Inferior parietal cortex (tissue), 1 donor: Measurements from ENCODE around the gene NHS.

Source experiments
- DNase-seq: peaks from one replicate; pipeline ENCODE4 v3.0.0-alpha.2; 2016; ENCODE audit errors: extremely low spot score

NHS gene

GRCh38 chrX:17588303-17588702, 213.3 kb downstream of the NHS start:
- DNase-seq, result no peak

GRCh38 chrX:17590892-17591740, 216.1 kb downstream of the NHS start:
- DNase-seq, result peak; percentile 56

DNA sequence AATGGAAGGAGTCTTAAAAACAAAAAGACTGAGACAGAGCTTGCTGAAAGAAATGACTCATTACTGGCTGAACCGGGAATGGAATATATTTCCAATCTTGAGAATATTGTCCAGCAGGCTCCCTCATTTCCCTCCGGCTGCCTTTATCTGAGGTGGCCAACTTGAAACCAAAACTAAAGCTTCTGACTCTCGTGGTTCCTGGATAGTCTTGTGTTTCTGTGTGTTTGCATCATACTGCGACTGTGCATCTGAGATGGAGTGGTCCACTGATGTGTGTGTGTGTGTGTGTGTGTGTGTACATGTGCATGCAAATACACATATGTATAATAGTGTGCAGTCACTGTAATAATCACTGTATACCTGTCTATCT, 216.7 kb downstream of the NHS start:
- no peak for DNase-seq

DNA sequence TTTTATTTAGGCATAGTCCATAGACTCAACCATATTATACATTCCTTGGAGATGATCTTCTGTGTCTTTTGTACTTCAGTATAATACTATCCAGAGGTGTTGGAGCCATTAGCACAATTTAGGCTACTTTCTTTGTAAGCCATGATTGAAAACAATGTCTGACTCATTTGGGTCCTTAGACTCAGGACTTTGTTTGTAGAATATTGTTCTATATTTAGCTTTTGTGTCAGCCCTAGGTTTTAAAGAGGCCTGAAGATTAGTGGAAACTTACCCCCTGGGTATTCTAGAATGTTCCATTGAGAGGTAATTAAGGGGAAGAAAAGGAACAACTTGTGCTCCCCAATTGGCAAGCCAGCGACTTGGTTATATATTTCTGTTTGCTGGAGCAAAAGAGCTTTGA, 217.1 kb downstream of the NHS start:
- no peak for DNase-seq

DNA sequence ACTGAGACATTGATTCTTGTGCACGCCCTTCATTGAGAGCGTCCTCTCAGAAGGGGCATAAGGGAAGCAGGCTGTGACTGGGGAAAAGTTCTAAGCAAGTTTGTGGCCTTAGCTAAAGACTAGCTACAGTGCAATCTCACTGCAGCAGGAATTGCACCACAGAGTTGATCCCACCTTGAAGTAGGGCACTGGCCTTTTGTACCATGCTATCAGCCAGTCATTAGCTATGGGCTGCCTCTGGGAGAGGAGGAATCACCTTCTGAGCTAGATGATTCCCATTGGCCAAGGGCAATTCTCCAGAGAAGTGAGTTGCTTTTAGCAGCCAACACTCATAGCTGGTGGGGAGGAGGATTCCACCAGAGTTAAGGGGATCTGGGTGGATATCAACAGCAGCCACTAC, 219.7 kb downstream of the NHS start:
- no peak for DNase-seq

GRCh38 chrX:17595456-17596035, 220.5 kb downstream of the NHS start:
- no peak for DNase-seq

GRCh38 chrX:17596061-17596460, 221.1 kb downstream of the NHS start:
- no peak for DNase-seq

GRCh38 chrX:17596546-17597205, 221.7 kb downstream of the NHS start:
- DNase-seq, result no peak

GRCh38 chrX:17597327-17597726, 222.3 kb downstream of the NHS start:
- no peak for DNase-seq

GRCh38 chrX:17597836-17598439, 222.9 kb downstream of the NHS start:
- DNase-seq, result no peak

DNA sequence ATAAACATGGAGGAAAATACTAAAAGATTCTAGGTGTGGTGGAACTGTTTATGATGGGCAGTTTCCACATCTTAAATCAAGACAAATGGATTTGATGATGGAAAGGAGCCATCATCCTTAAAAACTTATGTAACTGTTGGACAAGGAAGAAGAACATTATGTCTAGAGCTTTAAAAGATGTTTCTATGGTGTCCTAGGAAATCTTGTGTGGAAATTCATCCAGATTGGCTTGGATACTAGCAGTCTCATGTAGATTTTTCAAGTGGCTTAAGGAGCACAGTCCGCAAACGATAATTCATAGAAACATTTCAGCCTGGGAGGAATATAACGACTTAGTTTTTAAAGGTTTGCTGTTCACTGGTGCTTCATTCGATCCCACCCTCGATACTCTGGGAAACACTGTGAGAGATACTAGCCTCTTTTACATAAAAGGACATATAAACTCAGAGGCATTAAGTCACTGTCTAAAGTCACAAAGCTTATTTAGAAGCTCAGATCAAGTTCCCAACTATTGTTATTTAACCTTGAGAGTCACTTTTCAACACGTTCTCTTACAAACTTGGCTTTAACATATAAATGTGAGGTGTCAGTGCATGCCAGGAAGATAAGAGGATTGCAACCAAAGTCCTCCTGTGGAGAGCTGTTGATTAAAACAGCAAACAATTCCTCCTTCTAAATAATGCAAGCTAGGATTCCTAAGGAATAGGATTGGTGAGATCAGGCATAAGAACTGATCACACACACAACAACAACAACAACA, 226.6 kb downstream of the NHS start:
- no peak for DNase-seq

DNA sequence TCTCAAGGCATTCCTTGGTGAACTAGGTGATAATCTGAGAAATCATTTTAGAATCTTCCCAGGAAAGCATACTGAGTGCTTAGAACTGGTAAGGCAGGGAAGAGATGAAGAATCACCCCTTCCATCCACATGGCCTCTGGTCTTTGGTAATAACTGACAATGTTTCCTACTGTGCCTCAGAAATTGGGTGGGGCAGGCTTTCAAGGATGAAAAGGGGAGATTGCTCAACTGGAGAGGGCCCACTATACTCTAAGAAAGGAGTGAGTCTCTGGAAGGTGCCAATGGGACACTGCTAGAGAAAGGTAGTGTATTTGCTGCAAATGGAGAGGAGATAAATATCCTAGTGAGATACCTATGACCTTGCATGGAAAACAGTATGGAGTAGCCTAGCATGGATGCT, 227.2 kb downstream of the NHS start:
- DNase-seq, result no peak

DNA sequence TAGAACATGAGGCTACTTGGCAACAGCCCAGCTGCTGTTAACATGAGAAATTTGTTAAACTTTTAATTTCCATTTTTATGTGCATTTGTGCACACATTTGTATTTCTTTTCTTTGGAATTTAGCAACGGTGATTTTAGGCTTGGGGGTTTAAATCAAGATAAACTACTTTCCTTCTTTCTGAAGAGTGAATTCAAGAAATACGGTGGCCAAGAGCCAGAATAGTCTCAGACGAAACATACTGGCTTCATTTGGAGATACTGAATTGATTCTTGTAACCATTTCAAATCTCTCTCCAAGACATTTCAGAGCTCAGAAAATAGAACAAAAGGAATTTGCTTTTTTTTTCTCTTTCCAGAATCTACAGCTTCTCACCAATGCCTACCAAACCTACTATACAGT, 228.2 kb downstream of the NHS start:
- no peak for DNase-seq

GRCh38 chrX:17605676-17606075, 230.7 kb downstream of the NHS start:
- no peak for DNase-seq

DNA sequence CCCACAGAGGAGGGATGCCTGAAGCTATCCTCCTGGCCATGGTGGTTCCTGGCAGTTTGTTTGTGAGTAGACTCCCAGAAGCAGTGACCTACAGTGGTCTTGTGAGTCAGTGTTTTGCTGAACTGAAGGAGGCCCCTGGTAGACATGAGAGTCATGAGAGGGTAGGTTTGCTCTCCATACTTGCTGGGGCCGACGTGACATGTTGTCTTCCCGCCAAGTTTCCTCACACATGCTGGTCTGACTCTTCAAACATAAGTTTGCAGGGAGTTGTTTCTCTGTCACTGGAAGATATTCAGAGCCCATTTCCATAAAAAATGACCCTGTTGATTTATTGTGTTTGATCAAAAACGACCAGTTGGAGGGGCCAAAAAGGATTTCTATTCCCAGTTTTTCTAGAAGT, 231.2 kb downstream of the NHS start:
- DNase-seq, result no peak

DNA sequence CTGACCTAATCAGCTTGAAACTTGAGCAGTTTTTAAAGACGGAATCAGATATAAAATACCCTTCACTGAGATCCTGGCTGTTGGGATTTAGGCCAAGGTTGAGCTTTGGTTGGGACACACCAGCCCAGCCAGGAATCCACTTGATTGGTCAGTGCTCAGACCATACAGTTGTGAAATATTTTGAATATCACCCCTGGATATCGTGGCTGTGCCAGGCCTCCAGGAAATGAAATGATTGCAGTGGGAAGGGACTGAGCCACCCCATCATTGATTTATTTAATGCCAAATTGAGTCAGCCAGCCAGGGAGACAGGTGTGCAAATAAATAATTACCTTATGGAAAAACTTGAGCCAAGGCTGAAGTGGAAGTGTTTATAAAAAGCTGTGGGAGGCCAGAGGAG, 233.9 kb downstream of the NHS start:
- DNase-seq, result no peak

DNA sequence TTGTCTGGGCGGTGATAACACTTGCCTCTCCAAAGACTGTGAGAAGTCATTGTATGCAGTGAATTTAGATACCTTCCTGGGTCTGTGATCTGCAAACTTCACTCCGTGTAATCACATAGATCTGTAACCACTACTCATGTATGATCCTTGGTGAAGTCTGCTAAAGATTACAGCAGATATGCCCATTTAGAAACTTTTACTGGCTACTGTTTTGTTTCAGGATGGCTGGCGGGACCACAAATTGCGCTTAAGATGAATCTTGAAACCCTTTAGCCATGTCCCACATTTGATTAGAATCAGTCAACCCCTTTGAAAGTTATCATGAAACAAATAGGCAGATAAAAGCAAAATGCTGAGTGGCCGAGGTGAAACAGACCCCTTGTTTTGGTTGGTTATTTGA, 235.8 kb downstream of the NHS start:
- no peak for DNase-seq

GRCh38 chrX:17613979-17614588, 239.1 kb downstream of the NHS start:
- DNase-seq, result no peak

GRCh38 chrX:17616936-17617335, 241.9 kb downstream of the NHS start:
- no peak for DNase-seq

- DNase-seq, result no peak
Observed at GRCh38 chrX:17617806-17618205, 242.8 kb downstream of the NHS start.

DNA sequence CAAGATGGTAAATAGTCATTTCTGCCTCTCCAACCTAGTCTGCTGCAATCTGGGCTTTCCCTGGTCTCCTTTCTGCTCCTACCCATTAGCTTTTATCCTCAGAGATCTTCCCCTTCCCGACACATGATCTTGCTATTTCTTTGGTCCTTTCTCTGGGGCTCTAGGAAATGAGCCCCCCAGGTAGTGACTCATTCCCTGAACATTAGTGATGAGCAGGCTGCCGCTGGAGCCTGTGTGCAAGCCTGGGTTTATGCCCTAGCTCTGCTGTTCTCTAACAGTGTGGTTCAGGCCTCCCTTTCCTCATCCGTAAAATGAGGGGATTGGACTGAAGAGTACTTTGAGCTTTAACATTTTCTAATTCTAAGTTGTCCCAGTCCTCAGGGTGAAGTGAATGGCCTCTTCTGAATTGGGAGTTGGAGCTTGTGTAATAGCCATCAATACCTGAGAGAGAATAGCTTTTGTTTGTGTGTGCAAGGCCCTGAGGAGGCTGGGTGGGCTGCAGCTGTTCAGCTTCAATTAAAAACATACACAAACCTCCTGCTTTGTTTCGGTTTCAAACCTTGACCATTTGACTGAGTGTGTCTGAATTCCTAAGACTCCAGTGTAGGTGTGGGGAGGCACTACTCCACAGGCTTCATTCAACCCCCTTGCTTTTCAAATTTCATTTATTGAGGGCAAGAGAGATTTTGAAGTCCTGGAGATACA, 246.7 kb downstream of the NHS start:
- DNase-seq, result no peak
